Germinal center (tissue), 1 donor: ENCODE results near the gene PDZD11.
"Not testable (repeated sequence)": the region's sequence is repeated elsewhere in the genome, so short reads cannot be mapped to it uniquely, and the experiment has no call there.

Experiments
- DNase-seq: peaks from one replicate; pipeline ENCODE4 v3.0.0; 2012; ENCODE audit warnings: mixed read lengths, low spot score

PDZD11 gene

GRCh38 chrX:70289793-70290770, at the start of gene PDZD11, which contains the start of gene KIF4A:
Gene PDZD11, minus strand, starts transcription at chrX:70289927. Its CDS starts 586 bp downstream, at chrX:70289341.
Gene KIF4A, plus strand, starts transcription at chrX:70290104. Its CDS starts 355 bp downstream, at chrX:70290459.
- peak; percentile 92 for DNase-seq

- no peak for DNase-seq
These were observed 48.6 kb upstream of the PDZD11 start for GRCh38 chrX:70338290-70338689.

GRCh38 chrX:70336767-70337166, 47.0 kb upstream of the PDZD11 start:
- DNase-seq = no peak

GRCh38 chrX:70332600-70332999, 42.9 kb upstream of the PDZD11 start:
- no peak for DNase-seq

GRCh38 chrX:70331161-70331560, 41.4 kb upstream of the PDZD11 start:
- DNase-seq = no peak

GRCh38 chrX:70324326-70324725, 34.6 kb upstream of the PDZD11 start:
- no peak for DNase-seq

GRCh38 chrX:70323628-70324027, 33.9 kb upstream of the PDZD11 start:
- DNase-seq = not testable (repeated sequence)

- no peak for DNase-seq
These were observed 33.1 kb upstream of the PDZD11 start for GRCh38 chrX:70322784-70323183.

- no peak for DNase-seq
These were observed 23.8 kb upstream of the PDZD11 start for GRCh38 chrX:70313503-70313902.

- no peak for DNase-seq
These were observed 12.0 kb upstream of the PDZD11 start for GRCh38 chrX:70301716-70302115.

- DNase-seq = no peak
These were observed 3.9 kb upstream of the PDZD11 start for GRCh38 chrX:70293621-70294020.

- DNase-seq = no peak
These were observed 3.1 kb upstream of the PDZD11 start for GRCh38 chrX:70292788-70293187.

- DNase-seq = no peak
These were observed 447 bp downstream of the PDZD11 start for GRCh38 chrX:70289168-70289792.

GRCh38 chrX:70281951-70282350, 7.8 kb downstream of the PDZD11 start, which contains the start of gene RAB41:
Gene RAB41, plus strand, starts transcription at chrX:70282172. Its CDS starts 46 bp downstream, at chrX:70282218.
- DNase-seq = no peak

- DNase-seq = no peak
These were observed 9.2 kb downstream of the PDZD11 start for GRCh38 chrX:70280573-70280972.

GRCh38 chrX:70279081-70279480, 10.6 kb downstream of the PDZD11 start:
- no peak for DNase-seq

GRCh38 chrX:70274029-70274428, 15.7 kb downstream of the PDZD11 start:
- not testable (repeated sequence) for DNase-seq

GRCh38 chrX:70268034-70268433, 21.7 kb downstream of the PDZD11 start, which contains the start of gene ARR3:
Gene ARR3, plus strand, starts transcription at chrX:70268334. Its CDS starts 1,052 bp downstream, at chrX:70269386.
- no peak for DNase-seq

GRCh38 chrX:70264784-70265183, 24.9 kb downstream of the PDZD11 start:
- no peak for DNase-seq

GRCh38 chrX:70262952-70263567, 26.7 kb downstream of the PDZD11 start:
- peak; percentile 16 for DNase-seq

GRCh38 chrX:70260104-70260503, 29.6 kb downstream of the PDZD11 start, which contains the start of gene P2RY4:
Gene P2RY4, minus strand, starts transcription at chrX:70260204. Its CDS starts 580 bp downstream, at chrX:70259624.
- DNase-seq = no peak
